ENCODE data around the gene ZNF487. TPM values are rescaled to one million over a fixed set of nuclear protein-coding genes. Genes with fewer than 3 reads are reported as not detected.
A peak's percentile ranks its signal among the peaks of the same experiment; 100 is the strongest.
"Not testable (repeated sequence)": the region's sequence is repeated elsewhere in the genome, so short reads cannot be mapped to it uniquely, and the experiment has no call there.

ZNF487 gene
- polyA plus RNA-seq, 4 donors, result 8.4 to 12.2 (median 10.9) TPM

DNA sequence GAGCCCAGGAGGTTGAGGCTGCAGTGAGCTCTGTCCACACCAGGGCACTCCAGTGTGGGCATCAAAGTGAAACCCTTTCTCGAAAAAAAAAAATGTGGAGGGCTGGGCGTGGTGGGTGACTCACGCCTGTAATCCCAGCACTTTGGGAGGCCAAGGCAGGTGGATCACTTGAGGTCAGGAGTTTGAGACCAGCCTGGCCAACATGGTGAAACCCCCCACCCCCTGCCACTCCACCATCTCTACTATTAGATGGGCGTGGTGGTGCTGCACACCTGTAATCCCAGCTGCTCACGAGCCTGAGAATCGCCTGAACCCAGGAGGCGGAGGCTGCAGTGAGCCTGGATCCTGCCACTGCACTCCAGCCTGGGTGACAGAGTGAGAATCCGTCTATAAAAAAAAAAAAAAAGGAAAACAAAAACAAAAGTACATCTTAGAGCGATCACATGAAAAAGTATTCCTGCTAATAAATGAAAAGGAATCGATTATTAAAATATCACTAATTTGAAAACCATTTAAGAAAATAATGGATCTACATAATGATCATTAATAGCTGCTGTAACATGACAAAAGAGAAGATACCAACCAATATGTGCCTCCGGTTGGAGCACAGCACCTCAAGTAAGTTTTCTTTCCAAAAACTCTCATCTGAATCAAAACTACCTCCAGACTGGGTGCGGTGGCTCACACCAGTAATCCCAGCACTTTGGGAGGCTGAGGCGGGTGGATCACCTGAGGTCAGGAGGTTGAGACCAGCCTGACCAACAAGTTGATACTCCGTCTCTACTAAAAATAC lies 32.8 kb upstream of the ZNF487 start:
- no peak for DNase-seq (ENCODE audit: low read depth in 4 of 4, low spot score in 3 of 4)

DNA sequence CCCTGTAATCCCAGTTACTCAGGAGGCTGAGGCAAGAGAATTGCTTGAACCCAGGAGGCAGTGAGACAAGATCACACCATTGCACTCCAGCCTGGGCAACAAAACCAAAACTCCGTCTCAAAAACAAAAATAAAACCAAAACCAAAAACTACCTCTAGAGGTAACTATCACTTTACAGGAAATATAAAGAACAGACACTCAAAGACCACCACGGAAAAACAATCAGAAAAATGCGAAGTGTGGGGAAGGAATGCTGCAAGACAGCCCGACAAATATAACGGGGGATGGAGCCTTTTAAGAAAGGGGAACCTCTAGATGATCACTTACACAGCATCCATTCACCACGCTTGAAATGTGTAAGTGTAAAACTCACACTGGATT lies 32.2 kb upstream of the ZNF487 start:
- no peak for DNase-seq (ENCODE audit: low read depth in 4 of 4, low spot score in 3 of 4)

DNA sequence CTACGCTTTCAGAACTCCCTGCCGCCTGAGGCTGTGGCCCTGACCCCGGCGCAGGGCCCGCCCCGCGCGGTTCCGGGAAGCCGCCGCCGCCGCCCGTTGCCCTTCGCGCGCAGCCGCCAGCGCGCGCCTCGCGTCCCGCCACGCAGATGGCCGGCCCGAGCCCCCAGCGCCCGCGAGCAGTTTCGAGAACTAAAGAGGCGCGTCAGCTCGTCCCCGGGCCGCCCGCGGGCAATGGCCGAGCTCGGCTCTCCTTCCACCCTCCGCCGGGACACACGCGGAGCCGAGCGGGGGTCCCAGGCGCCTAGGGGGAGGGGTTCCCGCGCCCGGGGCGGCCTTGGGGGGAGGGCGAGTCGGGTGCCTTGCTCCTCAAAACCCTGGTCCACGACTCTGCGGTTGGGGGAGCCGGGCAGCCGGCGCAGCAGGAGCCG lies 29.7 kb upstream of the ZNF487 start:
- no peak for DNase-seq (ENCODE audit: low read depth in 4 of 4, low spot score in 3 of 4)

DNA sequence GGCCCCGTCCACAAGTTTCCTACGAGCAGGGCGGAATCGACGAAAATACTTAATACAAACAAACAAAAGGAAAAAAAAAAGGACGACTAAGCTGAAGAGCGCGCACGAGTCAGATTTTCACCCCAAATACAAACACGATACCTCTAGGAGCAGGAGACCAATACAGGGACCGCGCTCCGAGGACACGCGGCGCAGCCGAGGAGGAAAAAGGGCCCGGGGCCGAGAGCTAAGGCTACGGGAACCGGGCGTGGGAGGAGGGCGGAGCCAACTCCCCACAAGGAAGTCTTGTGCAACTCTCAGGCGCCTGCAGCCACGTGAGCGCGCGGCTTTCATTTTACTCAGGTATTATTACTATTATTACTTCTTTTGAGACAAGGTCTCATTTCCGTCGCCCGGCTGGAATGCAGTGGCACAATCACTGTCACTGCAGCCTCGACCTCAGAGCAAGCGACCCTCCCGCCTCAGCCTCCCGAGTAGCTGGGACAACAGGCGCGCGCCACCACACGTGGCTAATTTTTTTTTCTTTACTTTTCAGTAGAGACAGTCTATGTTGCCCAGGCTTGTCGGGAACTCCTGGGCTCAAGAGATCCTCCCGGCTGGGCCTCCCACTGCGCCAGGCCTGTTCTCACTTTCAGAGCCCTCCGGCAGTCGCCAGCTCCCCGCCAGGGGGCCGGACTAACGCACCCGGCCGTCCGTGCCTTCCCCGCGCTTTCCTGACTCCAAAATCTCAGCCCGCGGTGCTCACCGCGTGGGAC lies 29.2 kb upstream of the ZNF487 start:
- DNase-seq (ENCODE audit: low read depth in 4 of 4, low spot score in 3 of 4), result peak; percentile 70 to 81 (median 74)

DNA sequence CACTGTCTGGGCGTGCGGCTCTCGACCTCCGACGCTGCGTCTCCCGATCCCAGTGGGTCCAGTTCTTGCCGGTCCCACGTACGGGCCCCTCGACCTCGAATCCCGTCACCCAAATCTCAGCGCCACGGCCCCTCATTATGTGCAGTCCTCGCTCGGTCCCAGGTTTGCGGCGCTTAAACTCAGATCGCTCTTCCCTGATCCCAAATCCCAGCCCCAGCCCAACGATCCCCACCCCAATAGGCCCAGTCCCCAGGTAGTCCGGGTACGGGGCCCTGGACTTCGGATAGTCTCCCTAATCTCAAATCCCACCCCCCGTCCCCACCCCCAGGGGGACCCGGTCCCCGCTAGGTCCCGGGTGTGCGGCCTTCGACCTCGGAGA lies 28.6 kb upstream of the ZNF487 start:
- no peak for DNase-seq (ENCODE audit: low read depth in 4 of 4, low spot score in 3 of 4)

DNA sequence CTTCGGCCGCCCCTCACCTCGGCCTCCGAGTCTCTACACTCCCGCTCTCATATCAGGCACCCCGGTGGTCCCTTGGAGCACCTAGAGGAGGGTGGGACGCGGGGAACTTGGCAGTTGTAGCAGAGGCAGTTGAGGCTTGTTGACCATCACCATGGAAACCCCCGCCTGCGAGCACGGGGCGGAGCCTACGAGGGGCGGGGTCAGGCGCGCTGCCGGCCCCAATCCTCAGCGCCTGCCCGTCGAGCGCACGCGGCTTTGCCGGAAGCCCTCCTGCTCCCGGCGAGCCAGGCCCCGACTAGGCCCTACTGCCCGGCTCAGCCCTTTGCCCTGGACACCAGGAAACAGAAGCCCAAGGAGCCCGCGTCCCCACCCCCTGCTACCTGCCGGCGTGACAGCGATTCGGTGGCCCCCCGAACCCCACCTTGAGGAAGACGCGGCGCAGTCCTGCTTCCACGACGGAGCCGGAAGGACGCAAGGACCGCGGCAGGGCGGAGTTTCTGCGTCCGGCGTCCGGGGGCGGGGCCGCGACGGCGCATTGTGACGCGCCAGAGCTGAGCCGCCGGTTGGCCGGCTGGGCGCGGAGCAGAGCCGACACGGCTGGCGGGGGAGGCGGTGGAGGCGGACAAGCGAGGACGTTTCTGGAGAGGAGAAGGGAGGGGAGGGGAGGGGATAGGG lies 28.1 kb upstream of the ZNF487 start, which contains the start of gene HNRNPF:
TSS of gene HNRNPF (minus strand) at position 477 of the 675 bp plus-strand sequence. CDS start 21,302 bp downstream, outside the sequence.
- DNase-seq (ENCODE audit: low read depth in 4 of 4, low spot score in 3 of 4), result peak; percentile 87 to 93 (median 92)

DNA sequence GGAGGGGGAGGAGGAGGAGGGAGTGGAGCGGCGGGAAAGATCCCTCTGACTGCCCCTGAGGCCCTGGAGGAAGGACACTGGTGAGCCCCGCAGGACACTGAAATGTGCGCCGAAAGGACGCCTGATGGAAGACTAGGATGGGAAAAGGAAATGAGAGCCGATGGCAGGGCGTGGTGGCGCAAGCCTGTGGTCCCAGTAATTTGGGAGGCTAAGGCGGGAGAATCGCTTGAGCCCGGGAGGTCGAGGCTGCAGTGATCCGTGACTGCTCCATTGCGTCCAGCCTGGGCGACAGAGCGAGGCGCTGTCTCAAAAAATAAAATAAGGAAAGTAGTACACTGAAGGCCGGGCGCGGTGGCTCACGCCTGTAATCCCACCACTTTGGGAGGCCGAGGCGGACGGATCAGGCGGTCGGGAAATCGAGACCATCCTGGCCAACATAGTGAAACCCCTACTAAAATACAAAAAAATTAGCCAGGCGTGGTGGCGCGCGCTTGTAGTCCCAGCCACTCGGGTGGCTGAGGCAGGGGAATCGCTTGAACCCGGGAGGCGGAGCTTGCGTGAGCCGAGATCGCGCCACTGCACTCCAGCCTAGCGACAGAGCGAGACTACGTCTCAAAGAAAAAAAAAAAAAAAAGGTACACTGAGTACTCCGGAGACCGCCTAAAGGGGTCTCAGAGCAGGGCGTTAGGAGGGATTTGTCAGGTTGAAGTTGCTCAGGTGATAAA lies 27.4 kb upstream of the ZNF487 start:
- no peak for DNase-seq (ENCODE audit: low read depth in 4 of 4, low spot score in 3 of 4)

DNA sequence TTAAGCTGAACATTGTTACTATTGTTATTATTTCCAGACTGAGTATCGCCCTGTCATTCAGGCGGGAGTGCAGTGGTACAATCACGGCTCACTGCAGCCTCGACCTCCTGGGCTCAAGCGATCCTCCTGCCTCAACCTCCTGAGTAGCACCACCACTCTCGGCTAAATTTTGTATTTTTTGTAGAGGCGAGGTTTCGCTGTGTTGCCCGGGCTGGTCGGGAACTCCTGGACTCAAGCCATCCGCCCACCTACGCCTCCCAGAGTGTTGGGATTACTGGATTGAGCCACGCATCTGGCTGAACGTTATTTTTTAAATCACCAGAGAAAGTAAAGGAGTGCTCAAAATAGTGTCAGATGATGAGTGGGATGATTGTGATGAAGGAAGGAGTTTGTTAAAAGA lies 26.6 kb upstream of the ZNF487 start:
- no peak for DNase-seq (ENCODE audit: low read depth in 4 of 4, low spot score in 3 of 4)

DNA sequence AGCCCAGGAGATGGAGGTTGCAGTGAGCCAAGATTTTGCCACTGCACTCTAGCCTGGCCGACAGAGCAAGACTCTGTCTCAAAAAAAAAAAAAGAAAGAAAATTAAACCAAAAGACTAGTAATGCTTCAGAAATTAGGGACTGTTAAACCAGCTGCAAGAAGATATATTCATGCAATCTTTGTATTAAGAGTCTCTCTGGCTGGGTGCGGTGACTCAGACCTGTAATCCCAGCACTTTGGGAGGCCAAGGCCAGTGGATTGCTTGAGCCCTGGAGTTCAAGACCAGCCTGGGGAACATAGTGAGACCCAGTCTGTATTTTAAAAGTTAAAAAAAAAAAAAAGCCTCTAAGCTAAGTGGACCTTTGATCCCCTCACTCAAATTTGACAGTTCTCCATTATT lies 25.4 kb upstream of the ZNF487 start:
- no peak for DNase-seq (ENCODE audit: low read depth in 4 of 4, low spot score in 3 of 4)

DNA sequence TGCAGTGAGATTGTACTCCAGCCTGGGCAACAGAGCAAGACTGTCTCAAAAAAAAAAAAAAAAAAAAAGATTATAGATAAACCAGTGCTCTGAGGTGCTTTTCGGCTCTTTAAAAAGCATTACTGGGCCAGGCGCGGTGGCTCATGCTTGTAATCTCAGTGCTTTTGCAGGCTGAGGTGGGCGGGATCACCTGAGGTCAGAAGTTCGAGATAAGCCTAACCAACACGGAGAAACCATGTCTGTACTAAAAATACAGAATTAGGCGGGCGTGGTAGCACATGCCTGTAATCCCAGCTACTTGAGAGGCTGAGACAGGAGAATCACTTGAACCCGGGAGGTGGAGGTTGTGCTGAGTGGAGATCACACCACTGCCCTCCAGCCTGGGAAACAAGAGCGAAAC lies 21.4 kb upstream of the ZNF487 start:
- no peak for DNase-seq (ENCODE audit: low read depth in 4 of 4, low spot score in 3 of 4)

DNA sequence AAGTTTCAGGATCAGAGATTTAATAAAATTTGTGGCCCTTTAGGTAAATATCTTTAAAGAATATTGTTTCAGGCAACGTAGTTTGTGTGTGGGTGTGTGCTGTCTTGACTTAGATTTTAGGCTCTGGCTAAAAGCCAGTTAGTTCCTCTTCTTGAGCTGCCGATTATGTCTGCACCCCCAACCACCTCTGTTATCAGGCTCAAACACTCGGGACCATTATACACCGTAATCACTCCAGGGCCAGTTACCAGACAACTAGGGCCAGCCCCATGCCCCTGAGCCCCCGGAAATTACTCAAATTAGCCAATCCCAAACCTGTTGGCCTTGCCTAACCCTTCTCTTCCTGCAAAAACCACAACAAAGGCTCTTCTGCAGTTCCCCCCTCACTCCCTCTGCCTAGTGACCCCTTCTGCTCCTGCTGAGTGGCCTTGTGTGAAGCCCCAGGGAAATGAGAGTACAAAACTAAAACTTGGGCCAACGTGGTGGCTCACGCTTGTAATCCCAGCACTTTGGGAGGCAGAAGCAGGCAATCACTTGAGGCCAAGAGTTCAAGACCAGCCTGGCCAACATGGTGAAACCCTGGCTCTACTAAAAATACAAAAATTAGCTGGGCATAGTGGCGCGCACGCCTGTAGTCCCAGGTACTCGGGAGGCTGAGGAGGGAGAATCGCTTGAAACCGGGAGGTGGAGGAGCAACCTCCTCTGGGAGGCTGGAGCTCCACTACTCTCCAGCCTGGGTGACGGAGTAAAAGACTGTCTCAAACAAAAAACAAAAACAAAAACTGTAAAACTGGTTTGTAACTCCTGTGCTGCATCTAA lies 18.8 kb upstream of the ZNF487 start:
- DNase-seq (ENCODE audit: low read depth in 4 of 4, low spot score in 3 of 4), result no peak

DNA sequence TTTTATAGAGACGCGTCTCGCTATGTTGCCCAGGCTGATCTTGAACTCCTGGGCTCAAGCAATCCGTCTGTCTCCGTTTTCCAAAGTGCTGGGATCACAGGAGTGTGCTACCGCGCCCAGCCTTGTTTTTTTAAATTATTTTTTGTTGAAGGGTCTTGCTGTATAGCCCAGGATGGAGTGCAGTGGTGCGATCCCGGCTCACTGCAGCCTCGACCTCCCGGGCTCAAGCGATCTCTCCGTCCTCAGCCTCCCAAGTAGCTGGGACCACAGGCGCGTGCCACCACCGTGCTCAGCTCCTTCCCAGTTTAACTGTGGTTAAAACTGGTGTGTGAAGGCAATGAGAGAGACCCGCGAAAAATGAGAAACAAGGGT lies 16.9 kb upstream of the ZNF487 start:
- DNase-seq (ENCODE audit: low read depth in 4 of 4, low spot score in 3 of 4), result no peak

DNA sequence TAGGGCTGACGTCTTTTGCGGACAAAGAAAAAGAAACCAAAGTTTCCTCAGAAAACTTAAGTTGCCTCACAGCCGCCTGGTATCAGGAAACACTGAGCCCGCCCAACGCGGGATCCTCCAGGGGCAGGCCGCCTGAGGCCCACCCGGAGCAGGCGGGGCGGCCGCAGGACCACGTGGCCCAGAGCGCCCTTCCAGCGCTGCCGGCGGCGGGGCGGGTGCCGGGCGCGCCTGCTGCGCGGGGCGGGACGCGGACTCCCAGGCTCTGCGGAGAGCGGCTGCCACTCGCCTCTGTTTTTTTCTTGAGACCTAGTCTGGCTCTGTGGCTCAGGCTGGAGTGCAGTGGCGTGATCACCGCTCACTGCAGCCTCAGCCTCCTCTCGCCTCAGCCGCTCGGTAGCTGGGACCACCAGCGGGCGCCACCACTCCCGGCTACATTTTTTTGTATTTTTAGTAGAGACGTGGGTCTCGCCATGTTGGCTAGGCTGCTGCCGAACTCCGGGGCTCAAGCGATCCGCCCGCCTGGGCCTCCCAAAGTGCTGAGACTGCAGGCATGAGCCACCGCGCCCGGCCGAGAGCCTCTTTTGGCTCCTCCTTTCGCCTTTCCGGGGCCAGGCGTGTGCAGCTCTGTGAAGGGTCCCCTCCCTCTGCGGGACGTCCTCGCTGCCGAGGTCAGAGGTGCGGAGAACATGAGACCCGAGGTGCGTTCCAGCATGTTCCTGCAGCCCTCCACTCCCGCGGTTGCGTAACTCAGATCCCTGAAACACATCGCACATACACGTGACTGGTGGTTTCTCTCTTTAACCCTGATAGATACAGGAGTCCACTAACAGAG lies 16.3 kb upstream of the ZNF487 start:
- DNase-seq (ENCODE audit: low read depth in 4 of 4, low spot score in 3 of 4), result peak; percentile 54 to 66 (median 64)

DNA sequence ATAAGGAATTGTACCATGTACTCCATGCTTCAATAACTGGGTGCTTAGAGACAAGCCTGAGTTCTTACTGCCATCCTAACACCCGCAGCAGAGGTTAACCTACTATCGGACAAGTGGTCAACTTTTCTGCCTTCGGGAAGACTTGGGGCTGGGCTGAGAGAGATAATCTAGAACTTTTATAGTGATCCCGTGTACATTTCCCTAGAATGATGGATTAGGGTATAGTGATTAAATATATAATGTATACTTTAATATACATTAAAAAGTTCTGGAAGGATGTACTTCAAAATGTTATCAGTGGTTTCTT lies 15.8 kb upstream of the ZNF487 start:
- no peak for DNase-seq (ENCODE audit: low read depth in 4 of 4, low spot score in 3 of 4)

DNA sequence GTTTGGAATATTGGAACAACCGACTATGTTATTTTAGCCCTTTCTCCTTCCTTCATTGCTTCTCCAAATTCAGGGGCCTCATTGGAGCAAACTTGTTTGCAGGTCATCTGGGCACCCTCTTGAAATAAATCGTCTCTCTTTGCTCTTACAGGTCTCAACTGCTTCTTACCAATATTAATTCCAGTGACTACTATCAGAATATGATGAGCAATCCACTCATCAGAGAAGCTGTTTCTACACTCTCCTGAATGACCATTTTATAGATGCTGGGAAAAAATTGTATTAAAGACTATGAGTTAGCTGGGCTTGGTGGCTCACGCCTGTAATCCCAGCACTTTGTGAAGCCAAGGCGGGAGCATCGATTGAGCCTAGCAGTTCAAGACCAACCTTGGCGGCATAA lies 15.4 kb upstream of the ZNF487 start:
- DNase-seq (ENCODE audit: low read depth in 4 of 4, low spot score in 3 of 4), result no peak

DNA sequence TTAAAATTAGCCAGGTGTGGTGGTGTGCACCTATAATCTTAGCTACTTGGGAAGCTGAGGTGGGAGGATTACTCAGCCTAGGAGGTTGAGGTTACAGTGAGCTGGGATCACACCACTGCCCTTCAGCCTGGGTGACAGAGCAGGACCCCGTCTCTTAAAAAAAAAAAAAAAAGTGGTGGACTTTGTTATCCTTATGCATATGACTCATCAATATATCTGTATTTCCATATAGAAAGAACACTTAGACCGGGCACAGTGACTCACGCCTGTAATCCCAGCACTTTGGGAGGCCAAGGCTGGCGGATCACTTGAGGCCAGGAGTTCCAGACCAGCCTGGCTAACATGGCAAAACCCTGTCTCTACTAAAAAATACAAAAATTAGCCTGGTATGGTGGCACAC lies 15.0 kb upstream of the ZNF487 start:
- not testable (repeated sequence) for DNase-seq (ENCODE audit: low read depth in 4 of 4, low spot score in 3 of 4)

DNA sequence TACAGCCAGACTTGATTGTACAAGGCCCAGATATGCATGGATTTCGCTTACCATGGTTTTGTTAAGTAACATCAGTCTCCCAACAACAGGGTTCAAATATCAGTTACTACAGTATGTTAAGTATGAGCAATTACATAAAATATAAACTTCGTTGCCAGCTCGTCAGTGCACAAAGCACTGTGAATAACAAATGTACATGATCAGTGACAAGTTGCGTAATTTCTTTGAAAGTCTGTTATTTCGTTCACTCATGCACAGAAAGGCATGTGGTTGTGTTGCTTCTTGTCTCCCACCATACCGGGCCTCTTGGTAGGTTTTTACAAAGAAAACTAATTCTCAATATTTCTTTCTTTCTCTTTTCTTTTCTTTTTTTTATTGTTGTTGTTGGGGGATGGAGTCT lies 12.5 kb upstream of the ZNF487 start:
- no peak for DNase-seq (ENCODE audit: low read depth in 4 of 4, low spot score in 3 of 4)

DNA sequence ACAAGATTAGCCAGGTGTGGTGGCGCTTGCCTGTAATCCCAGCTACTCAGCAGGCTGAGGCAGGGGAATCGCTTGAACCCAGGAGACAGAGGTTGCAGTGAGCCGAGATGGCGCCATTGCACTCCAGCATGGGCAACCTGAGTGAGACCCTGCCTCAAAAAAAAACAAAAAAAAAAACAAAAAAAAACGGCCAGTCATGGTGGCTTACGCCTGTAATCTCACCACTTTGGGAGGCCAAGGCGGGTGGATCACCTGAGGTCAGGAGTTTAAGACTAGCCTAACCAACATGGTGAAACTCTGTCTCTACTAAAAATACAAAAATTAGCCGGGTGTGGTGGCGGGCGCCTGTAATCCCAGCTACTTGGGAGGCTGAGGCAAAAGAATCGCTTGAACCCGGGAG lies 10.4 kb upstream of the ZNF487 start:
- not testable (repeated sequence) for DNase-seq (ENCODE audit: low read depth in 4 of 4, low spot score in 3 of 4)

DNA sequence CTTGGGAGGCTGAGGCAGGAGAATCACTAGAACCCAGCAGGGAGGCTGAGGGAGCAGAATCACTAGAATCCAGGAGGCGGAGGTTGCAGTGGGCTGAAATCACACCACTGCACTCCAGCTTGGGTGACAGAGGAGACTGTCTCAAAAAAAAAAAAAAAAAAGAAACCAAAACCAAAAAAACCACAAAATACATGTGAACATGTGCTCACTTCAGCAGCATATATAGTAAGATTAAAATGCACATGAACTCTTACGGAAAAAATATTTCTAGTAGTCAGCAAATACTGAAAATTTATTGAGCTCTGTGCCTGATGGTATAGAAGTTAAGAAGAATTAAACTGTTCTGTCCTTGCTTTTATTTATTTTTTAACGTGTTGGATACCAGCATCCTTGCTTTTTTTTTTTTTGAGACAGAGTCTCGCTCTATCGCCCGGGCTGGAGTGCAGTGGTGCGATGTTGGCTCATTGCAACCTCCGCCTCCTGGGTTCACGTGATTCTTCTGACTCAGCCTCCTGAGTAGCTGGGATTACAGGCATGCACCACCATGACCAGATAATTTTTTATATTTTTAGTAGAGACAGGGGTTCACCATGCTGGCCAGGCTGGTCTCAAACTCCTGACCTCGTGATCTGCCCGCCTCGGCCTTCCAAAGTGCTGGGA lies 9.6 kb upstream of the ZNF487 start:
- no peak for DNase-seq (ENCODE audit: low read depth in 4 of 4, low spot score in 3 of 4)

All from left renal pelvis (tissue), 4 donors.